Ectodermal cell (in vitro differentiated cells): Measurements from ENCODE around the gene PLEKHH1.
"Not testable (repeated sequence)": the region's sequence is repeated elsewhere in the genome, so short reads cannot be mapped to it uniquely, and the experiment has no call there.

Source experiments
- H3K27ac ChIP-seq: 2 replicates; pipeline ENCODE4 v1.7.0; 2013; ENCODE audit warnings: mild to moderate bottlenecking, low read depth, low read length; ENCODE audit not compliant: insufficient read depth, poor library complexity, severe bottlenecking
- H3K27me3 ChIP-seq: 2 replicates; pipeline ENCODE4 v1.7.0; 2013; ENCODE audit warnings: mild to moderate bottlenecking, low read length; ENCODE audit not compliant: insufficient read depth, control insufficient read depth, poor library complexity, severe bottlenecking
- H3K36me3 ChIP-seq: one replicate; pipeline ENCODE4 v1.7.0; 2013; ENCODE audit warnings: low read length; ENCODE audit not compliant: control insufficient read depth, insufficient read depth
- H3K4me1 ChIP-seq: one replicate; pipeline ENCODE4 v1.7.0; 2013; ENCODE audit warnings: low read length; ENCODE audit not compliant: control insufficient read depth, insufficient read depth
- H3K4me3 ChIP-seq: 2 replicates; pipeline ENCODE4 v1.7.0; 2013; ENCODE audit warnings: low read depth, low read length, control low read depth; ENCODE audit not compliant: insufficient read depth
- H3K9me3 ChIP-seq: 2 replicates; pipeline ENCODE4 v1.7.0; 2013; ENCODE audit warnings: mild to moderate bottlenecking, low read length, moderate library complexity; ENCODE audit not compliant: control insufficient read depth
- WGBS, 2 experiments: methylation state at CpG; one replicate each; pipeline ENCODE4 v1.1.7; 2013; ENCODE audit warnings: missing lambda C conversion rate in 2 of 2; 5-methylcytosine and 5-hydroxymethylcytosine counted together

PLEKHH1 gene

GRCh38 chr14:67620217-67620785, 87.2 kb downstream of the PLEKHH1 start:
- Histone ChIP-seq H3K36me3 (no peaks in the 10 kb centered on the region), H3K4me1 (peaks cover 12% of the 10 kb centered on the region), H3K9me3 (no peaks in the 10 kb centered on the region), H3K27me3 (peaks cover under 1% of the 10 kb centered on the region), H3K27ac (no peak overlapping the region), H3K4me3 (peak overlapping the region; percentile 80)
- 2% methylated on average over 19 of the region's 19 CpGs for WGBS, 2 experiments

- Histone ChIP-seq H3K4me3 (no peak overlapping the region), H3K36me3 (no peaks in the 10 kb centered on the region), H3K4me1 (peaks cover 12% of the 10 kb centered on the region), H3K27ac (no peak overlapping the region), H3K9me3 (no peaks in the 10 kb centered on the region), H3K27me3 (no peaks in the 10 kb centered on the region)
- WGBS, 2 experiments: 63 to 70% methylated on average over 4 of the region's 4 CpGs
Observed at GRCh38 chr14:67622675-67623074, 89.6 kb downstream of the PLEKHH1 start.

- Histone ChIP-seq H3K4me3 (no peak overlapping the region), H3K27ac (no peak overlapping the region)
Observed at GRCh38 chr14:67623114-67623513, 90.0 kb downstream of the PLEKHH1 start.

DNA sequence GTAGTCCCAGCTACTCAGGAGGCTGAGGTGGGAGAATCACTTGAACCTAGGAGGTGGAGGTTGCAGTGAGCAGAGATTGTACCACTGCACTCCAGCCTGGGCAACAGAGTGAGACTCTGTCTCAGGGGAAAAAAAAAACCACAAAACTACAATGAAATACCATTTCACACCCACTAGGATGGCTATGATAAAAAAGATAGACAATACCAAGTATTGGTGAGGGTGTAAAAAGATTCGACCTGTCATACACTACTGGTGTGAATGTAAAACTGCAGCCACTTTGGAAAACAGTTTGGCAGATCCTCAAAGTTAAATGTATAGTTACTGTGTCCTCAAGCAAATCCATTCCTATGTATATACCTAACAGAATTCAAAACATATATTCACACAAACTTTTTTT, 93.0 kb downstream of the PLEKHH1 start:
- H3K27me3 ChIP-seq, H3K27ac ChIP-seq, H3K36me3 ChIP-seq, H3K4me1 ChIP-seq, H3K4me3 ChIP-seq, H3K9me3 ChIP-seq: not testable (repeated sequence)
- 93 to 100% methylated on average over 1 of the region's 1 CpG for WGBS, 2 experiments

More at GRCh38 chr14:67623114-67623513, 90.0 kb downstream of the PLEKHH1 start:
- H3K4me1 ChIP-seq: peaks cover 12% of the 10 kb centered on the region
- H3K27me3 ChIP-seq: no peaks in the 10 kb centered on the region
- no peaks in the 10 kb centered on the region for H3K36me3 ChIP-seq
- no peaks in the 10 kb centered on the region for H3K9me3 ChIP-seq
- whole genome bisulfite sequencing, 2 experiments: 61 to 87% methylated on average over 2 of the region's 2 CpGs

GRCh38 chr14:67627519-67627918, 94.4 kb downstream of the PLEKHH1 start:
- H3K36me3 ChIP-seq: no peaks in the 10 kb centered on the region
- peaks cover 5% of the 10 kb centered on the region for H3K4me1 ChIP-seq
- H3K27me3 ChIP-seq: no peaks in the 10 kb centered on the region
- no peaks in the 10 kb centered on the region for H3K9me3 ChIP-seq
- H3K4me3 ChIP-seq: no peak overlapping the region
- no peak overlapping the region for H3K27ac ChIP-seq

DNA sequence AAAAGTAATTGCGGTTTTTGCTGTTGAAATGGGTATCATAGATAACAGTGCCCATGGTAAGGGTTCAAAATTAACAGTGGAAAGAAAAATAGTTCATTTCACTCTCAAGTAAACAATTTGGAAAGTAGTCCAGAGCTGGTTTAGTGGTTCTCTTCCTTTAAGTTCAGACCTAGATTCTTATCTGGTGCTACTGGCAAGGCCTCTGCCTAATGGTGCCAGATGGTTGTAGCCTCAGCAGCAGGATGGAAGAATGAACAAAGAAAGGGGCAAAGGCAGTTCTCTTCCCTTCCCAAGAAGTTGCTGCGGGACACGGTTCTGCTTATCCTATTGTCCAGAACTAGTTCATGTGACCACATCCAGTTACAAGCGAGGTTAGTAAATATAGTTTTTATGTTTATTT, 97.1 kb downstream of the PLEKHH1 start:
- H3K4me1 ChIP-seq: no peaks in the 10 kb centered on the region
- no peaks in the 10 kb centered on the region for H3K9me3 ChIP-seq
- H3K4me3 ChIP-seq: no peak overlapping the region
- no peak overlapping the region for H3K27ac ChIP-seq
- 94% methylated on average over 3 to 4 of the region's 4 CpGs for WGBS, 2 experiments
- no peaks in the 10 kb centered on the region for H3K36me3 ChIP-seq
- H3K27me3 ChIP-seq: no peaks in the 10 kb centered on the region

DNA sequence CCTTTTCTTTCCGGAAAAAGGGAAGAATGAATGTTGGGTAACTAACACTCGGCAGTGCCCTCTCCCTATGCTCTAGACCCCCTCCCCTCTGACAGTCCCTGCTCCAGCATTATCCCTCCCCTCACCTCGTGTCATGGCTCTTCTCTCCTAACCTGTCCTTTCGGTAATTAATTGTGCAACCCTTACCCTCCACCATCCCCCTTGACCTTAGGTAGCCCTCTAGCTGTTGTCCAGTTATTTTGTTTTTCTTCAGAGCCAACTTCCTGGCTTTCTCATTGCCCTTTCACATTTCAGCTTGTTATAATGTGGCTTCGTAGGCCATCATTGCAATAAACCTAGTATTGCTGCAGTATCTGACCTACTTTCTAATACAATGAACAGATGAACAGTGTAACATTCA, 97.8 kb downstream of the PLEKHH1 start:
- no peak overlapping the region for H3K27ac ChIP-seq
- H3K4me3 ChIP-seq: no peak overlapping the region
- H3K4me1 ChIP-seq: no peaks in the 10 kb centered on the region
- H3K36me3 ChIP-seq: no peaks in the 10 kb centered on the region
- no peaks in the 10 kb centered on the region for H3K9me3 ChIP-seq
- WGBS, 2 experiments: 92 to 93% methylated on average over 5 of the region's 5 CpGs
- H3K27me3 ChIP-seq: no peaks in the 10 kb centered on the region

- Histone ChIP-seq H3K9me3 (no peaks in the 10 kb centered on the region), H3K4me1 (no peaks in the 10 kb centered on the region), H3K27ac (no peak overlapping the region), H3K27me3 (no peaks in the 10 kb centered on the region), H3K4me3 (no peak overlapping the region), H3K36me3 (no peaks in the 10 kb centered on the region)
- 92 to 94% methylated on average over 5 of the region's 5 CpGs for WGBS, 2 experiments
Observed at GRCh38 chr14:67633451-67634147, 100.5 kb downstream of the PLEKHH1 start.

DNA sequence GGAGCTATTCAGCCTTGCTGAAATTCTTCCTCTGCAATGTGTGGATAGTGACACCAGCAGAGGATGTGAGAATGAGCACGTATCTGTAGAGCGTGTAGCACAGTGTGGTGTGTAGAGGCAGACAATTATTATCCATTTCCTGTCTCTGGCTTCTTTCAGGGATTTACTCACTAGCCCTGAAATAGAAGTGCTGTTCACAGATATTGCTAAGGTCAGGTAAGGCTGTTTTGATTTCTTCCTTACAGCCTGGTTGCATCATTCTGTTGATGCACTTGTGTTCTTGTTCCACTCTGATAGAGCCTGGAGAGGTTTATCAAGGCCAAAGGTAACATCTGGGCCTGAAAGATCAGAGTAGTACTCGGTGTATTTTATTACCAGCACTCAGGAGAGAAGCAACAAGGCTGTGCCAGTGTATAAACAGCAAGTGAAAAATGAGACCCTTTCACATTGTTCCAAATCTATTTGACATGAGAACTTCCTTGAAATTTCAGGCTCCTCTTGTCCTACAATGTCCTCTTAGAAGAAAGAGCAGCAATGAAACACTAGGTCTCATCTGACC, 103.3 kb downstream of the PLEKHH1 start:
- H3K4me3 ChIP-seq: no peak overlapping the region
- no peaks in the 10 kb centered on the region for H3K36me3 ChIP-seq
- no peaks in the 10 kb centered on the region for H3K27me3 ChIP-seq
- 96% methylated on average over 3 of the region's 3 CpGs for WGBS, 2 experiments
- H3K27ac ChIP-seq: no peak overlapping the region
- no peaks in the 10 kb centered on the region for H3K9me3 ChIP-seq
- H3K4me1 ChIP-seq: no peaks in the 10 kb centered on the region

GRCh38 chr14:67638642-67639041, 105.6 kb downstream of the PLEKHH1 start:
- no peaks in the 10 kb centered on the region for H3K27me3 ChIP-seq
- peaks cover 4% of the 10 kb centered on the region for H3K36me3 ChIP-seq
- no peak overlapping the region for H3K4me3 ChIP-seq
- H3K9me3 ChIP-seq: no peaks in the 10 kb centered on the region
- H3K4me1 ChIP-seq: no peaks in the 10 kb centered on the region
- H3K27ac ChIP-seq: no peak overlapping the region
- 93 to 99% methylated on average over 3 of the region's 3 CpGs for WGBS, 2 experiments
